Inflammatory macrophage (primary cell): Measurements from ENCODE around the gene EIPR1.

Experiments
- DNase-seq, 2 donors: peaks; one replicate each; pipeline ENCODE4 v3.0.0-alpha.2; 2020 to 2022
- total RNA-seq, 18 experiments: gene quantifications; one replicate each; lab custom pipeline; 2026; ENCODE audit warnings: mixed read lengths in 6 of 18, inconsistent platforms in 2 of 18; lab: John Stamatoyannopoulos, UW

EIPR1 gene
- total RNA-seq, result 13.2 to 45.2 (median 34.1) reads per million in 18 experiments

GRCh38 chr2:3377612-3378432 is at the start of gene EIPR1:
Gene EIPR1 (minus strand): TSS chr2:3377818. CDS start chr2:3377689, 129 bp downstream.
- peak; percentile 99 for DNase-seq

DNA sequence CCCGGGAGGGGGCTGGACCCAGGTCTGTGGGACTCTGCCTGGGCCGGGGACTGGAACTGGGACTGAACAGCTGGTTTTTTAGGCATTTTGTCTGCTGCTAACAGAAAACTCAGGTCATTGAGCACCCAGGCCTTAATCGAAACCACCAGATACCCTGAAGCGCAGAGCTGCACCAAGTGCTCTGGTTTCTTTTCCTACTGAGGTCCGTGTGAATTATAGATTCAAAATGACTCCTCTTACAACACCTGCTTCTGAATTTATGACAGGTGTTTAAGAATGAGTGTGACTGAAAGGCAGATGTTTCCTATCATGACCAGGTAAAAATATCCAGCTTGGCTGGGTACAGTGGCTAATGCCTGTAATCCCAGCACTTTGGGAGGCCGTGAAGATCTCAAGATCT is 49.7 kb upstream of the EIPR1 start:
- DNase-seq, result no peak

DNA sequence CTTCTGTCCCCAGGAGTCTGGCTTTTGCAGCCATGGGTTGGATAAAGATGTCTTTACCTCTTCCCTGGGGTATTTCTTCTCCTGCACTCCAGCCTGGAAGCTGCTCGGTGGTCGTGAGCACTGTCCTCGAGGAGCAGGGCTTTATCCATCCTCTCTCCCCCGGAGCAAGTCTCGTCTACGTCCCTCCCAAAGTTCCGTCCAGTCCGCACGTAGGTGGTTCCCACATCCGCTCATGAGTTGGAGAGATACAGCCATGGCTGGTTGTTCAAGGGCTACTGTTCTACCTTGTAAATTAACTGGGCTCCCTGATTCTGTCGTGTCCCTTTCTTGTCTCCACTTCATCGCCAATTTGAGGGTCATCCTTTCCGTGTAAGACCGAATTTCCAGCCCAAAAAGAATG is 49.0 kb upstream of the EIPR1 start:
- no peak for DNase-seq

- DNase-seq, result no peak
These were observed 46.7 kb upstream of the EIPR1 start for GRCh38 chr2:3424171-3424795.

DNA sequence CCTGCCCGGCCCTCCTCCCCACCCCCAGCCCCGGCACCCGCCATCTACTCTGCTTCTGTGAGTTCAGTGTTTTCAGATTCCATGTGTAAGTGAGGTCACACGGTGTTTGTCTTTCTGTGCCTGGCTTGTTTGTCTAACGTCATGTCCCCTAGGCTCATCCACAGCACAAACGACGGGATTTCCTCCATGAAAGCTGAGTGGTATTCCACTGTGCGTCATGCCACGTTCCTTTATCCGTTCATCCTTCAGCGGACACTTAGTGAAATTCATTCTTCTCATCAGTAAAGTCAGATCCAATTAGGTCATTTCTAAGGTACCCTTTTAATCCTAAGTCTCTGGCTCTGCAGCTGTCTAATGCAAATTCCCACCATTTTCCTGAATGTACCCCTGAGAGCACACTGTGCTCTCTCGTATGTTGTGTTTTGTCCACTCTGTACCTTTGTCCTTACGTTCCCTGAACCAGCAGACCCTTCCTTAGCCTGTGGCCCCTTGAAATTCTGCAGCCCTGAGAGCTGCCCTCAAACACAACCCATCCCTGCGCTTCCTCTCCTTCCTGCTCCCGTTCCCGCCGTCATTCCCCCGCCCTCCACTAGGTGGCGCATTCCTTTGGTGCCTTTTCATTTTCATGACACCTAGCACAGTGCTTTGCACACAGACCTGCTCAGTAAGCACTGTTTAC is 46.0 kb upstream of the EIPR1 start:
- peak; percentile 52 to 63 for DNase-seq

DNA sequence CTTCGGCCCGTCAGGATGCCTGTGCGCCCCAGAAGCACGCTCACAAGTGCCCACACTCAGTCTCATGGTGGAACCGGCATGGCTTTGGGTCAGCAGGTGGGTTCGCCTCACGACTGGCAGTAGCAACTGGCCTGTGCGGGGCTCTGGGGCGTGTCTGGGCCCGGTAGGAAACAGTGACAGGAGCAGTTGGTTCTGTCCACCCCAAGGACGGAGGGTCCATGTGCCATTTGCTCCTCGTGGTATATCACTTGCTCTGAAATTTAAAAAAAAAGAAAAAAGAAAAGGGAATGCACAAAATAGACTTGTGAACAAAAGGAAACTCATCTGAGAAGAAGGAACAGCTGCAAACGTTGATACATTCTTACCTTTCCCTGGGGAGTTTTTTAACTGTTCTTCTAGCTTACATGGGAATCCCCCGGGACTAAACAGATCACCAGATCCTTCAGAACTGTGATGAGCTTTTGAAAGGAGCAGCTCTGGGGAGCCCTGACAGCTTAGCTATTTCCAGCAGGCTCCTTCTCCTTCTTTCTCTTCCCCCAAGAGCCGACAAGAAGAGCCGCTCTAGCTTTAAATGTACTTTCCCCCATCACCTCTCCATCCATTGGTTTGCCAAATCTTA is 44.7 kb upstream of the EIPR1 start:
- DNase-seq, result no peak

DNA sequence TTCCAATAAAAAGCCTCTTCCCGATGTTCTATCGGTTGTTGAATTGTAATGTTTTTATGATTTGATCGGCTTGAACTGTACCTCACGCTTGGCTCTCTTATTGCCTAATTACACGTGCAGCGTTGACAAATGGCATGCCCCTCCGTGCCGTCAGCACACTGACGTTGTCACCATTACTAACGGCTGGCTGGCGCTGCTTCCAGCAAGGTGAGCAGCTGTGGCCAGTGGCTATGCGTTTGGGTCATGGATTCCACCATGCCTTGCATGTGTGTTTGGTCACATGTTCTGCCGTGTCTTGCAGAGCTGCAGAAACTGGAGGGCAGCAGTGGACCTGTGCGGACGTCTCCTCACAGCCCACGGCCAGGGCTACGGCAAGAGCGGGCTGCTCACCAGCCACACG is 44.0 kb upstream of the EIPR1 start:
- DNase-seq, result no peak

GRCh38 chr2:3420769-3421397 is 43.3 kb upstream of the EIPR1 start:
- DNase-seq, result no peak

DNA sequence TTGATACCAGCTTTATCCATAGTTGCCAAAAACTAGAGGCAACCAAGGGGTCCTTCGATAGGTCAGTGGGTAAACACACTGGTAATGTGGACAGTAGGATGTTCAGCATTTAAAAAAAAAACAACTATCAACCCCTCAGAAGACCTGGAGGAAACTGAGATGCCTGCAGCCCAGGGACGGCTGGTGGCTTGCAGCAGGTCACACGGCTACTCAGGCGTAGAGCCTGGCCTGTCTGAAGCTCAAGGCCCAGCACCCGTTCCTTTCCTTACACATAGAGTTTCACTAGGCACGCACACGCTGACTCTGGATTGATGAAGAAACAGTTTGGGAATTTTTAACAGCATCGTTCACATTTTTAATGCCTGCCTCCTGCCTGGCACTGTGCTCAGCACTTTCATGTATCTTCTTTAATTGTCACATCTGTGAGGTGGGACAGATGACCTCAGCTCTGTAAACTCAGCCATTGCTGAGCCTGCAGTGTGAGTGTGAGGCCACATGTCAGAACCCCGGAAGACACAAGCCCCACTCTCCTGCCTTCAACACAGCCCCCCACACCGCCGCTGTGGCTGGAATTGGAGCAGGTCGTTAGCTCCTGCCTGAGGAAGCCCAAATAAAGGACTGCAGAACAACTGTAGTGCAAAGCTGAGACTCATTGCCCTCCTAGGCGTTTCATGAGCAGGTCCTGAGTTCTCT is 42.6 kb upstream of the EIPR1 start:
- no peak for DNase-seq

GRCh38 chr2:3418766-3419404 is 41.3 kb upstream of the EIPR1 start:
- DNase-seq, result no peak

DNA sequence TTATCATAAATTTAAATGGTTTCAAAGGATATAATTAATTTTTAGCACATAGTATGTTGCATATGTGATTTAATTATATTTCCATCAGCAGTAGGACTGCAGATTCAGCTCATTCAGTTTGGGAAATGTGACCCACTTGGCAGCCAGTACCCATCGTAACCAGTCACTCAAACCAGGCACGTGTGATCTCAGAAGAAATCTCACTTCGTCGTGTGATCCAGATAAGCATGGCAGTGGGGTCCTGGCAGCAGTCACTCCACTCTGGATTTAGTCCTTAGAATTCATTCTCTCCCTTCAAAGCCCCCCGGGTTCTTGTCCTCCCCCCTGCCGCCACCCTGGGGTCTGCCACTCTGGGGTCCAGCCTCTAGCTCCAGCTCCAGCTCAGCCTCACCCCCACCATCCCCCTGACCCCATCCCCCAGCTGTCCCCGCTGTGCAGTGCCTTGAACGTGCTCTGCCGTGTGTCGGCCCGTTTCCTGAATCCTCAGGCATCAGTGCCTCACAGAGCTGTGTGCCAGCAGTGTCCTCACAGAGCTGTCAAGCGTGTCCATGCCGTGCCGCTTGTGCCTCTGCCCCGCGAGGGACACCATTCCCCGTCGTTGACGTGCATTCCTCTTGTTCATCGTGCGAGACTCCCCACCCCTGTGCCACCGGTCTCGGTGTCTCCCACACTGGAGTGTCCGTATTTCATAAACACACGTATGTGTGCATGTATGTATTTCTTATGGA is 36.7 kb upstream of the EIPR1 start:
- no peak for DNase-seq

GRCh38 chr2:3413697-3414096 is 36.1 kb upstream of the EIPR1 start:
- no peak for DNase-seq

DNA sequence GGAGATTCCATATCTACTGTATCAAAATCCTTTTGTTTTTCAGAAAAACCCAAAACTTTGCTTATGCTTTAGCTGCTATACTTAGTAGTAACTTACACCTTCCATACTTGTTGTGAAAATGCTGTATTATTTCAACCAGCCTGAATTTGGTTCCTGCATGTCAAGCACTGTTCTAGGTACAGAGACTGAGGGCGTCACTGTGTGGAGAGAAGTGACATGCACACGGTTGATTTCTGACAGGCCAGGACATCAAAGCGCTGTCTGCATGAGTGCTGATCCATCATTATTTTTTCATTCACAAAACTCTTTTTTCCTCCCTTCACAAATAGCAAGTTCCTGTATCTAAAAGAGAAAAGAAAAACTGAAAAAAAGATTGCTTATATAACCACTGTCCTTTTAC is 33.5 kb upstream of the EIPR1 start:
- no peak for DNase-seq

DNA sequence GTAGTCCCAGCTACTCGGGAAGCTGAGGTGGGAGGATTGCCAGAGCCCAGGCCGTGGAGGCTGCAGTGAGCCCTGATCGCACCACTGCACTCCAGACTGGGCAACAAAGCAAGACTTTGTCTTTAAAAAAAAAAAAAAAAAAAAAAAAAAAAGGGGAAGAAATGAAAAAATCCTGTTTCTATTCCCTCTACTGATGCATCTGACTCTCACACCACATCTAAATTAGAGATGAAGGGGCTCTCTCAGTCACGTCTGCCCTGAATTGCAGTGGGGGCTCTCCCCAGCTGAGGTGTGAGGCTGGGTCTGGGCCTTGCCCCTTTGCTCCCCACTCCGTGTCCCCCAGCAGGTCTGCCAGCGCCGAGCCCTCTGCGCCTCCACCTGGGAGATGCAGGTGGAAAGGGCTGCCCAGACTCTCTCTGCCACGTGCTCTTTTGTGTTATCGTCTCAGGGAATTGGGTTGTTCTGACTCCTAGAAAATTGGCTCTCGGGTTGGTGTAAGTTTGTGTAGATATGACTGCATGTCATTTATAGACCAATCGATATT is 32.1 kb upstream of the EIPR1 start:
- no peak for DNase-seq

DNA sequence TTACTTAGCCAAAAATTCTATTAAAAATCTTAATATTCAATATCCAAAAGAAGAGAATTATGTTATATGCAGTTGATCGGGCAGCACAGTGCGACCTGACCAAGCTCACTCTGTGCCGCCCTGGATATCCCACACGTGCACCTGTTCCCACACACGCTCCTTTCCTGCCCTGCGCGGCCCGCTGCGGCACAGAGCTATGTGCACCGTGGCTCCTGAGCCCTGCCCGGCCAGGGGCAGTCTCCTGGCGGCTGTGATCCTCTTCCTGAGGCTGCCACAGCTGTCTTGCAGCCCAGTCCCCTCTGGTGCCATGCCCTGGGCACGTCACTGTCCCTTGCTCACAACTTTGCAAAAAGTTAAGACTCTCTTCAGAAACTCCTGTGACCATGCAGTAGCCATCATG is 31.2 kb upstream of the EIPR1 start:
- no peak for DNase-seq

GRCh38 chr2:3406501-3406900 is 28.9 kb upstream of the EIPR1 start:
- DNase-seq, result peak in 1 of 2 donors; percentile 11

- DNase-seq, result no peak
These were observed 28.3 kb upstream of the EIPR1 start for GRCh38 chr2:3405876-3406275.

DNA sequence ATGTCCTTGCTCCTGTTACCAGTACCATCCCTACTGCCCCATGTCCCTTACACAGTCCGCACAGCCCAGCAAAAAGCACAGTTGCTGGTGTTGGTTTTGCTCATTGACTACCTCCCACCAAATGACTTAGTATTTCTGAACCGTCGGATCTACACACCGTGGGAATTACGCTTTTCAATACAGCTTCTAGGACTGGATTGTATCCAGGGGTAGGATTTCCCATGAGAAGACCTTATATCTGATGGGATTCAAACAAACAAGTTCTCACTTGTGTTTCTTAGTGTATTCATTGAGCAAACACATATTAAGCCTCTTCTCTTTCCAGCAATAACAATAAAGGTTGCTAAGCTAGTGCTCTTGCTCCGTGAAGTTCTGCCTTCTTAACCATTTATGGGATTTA is 27.7 kb upstream of the EIPR1 start:
- DNase-seq, result no peak

DNA sequence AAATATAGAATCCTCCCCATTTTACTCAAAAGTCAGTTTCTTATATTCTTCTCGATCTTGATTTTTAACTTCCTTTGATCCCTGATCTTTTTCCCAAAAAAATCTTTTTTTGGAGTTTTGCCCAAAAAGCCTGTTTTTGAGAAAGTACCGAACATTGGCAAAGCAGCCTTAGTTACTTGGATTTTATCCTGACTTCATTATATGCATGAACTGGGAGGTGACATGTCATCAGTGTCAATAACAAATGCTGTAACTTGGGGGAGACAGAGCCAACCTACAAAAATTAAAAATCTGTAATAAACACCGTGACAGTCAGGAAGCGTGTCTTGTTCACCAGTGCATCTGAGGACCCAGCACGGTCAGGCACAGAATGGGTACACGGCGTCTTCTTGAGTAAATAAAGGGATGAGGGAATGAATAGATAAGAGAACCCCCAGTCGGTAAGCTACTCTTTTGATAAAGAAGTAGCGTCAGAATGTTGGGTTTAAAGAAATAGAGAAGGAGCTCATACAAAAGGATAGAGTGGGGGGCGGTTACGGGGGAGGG is 26.8 kb upstream of the EIPR1 start:
- DNase-seq, result no peak
